ENCODE results near the gene WDR38.

Gene WDR38

GRCh38 chr9:124887832-124888231 lies 34.6 kb downstream of the WDR38 start:
- no peak for DNase-seq (ENCODE audit: low read depth, low spot score)
- in situ Hi-C loops (cut with HindIII; ENCODE audit: low sequenced_read_pairs), result no loop called here
- TF ChIP-seq CTCF (IDR thresholded peaks at IDR 0.05; ENCODE audit: low read depth, low read length), result no peak
- no peak overlapping the region for H3K4me3 ChIP-seq (ENCODE audit: low read depth, low read length)

DNA sequence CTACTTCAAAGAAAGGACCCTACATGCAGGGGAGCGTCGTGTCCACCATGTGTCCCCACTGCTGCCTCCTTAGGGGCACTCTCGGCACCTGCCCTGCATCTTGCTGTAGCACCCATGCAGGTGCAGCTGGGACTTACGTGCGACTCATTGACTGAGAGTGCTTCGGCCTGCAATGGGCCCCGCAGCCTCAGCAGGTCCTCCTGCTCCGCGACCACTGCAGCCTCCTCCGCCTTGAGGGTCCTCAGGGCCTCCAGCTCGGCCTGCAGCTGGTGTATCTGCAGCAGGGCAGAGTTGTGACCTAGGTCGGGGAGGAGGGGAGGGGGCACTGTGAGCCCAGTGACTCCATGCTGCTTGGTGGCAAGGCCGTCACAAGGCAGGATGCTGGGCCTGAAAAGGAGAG lies 35.7 kb downstream of the WDR38 start:
- no peak for TF ChIP-seq CTCF (IDR thresholded peaks at IDR 0.05; ENCODE audit: low read depth, low read length)
- no peak for DNase-seq (ENCODE audit: low read depth, low spot score)
- in situ Hi-C loops (cut with HindIII; ENCODE audit: low sequenced_read_pairs), result no loop called here
- H3K4me3 ChIP-seq (ENCODE audit: low read depth, low read length), result no peak overlapping the region

GRCh38 chr9:124890179-124890578 lies 36.9 kb downstream of the WDR38 start:
- in situ Hi-C loops (cut with HindIII; ENCODE audit: low sequenced_read_pairs), result no loop called here
- no peak overlapping the region for H3K4me3 ChIP-seq (ENCODE audit: low read depth, low read length)
- DNase-seq (ENCODE audit: low read depth, low spot score), result no peak
- TF ChIP-seq CTCF (IDR thresholded peaks at IDR 0.05; ENCODE audit: low read depth, low read length), result no peak

DNA sequence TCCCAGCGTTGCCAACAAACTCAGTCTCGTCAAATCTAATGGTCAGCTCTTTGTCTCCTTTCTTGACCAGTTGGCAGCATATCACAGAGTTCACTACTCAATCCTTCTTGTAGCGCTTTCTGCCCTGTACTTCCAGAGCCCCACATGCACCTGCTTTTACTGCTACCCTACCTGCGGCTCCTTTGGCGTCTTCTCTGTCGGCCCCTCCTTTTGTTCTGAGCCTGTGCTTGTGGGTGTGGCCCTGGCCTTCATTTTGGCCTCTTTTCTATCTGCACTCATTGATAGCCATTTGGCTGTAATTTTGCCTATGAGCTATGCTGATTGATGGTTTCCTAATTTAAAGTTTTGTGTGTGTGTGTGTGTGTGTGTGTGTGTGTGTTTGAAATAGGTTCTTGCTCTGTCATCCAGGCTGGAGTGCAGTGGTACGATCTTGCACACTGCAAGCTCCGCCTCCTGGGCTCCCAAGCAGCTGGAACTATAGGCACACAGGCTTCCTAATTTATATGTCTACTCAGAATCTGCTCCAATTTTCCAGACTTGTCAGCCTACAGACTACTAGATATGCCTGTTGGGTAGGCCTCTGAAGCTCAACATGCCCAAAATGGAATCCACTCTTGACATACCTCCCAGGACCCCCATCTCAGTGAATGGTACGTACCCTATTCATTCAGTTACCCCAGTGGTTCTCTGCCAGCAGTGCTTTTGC lies 40.9 kb downstream of the WDR38 start:
- no peak overlapping the region for H3K4me3 ChIP-seq (ENCODE audit: low read depth, low read length)
- TF ChIP-seq CTCF (IDR thresholded peaks at IDR 0.05; ENCODE audit: low read depth, low read length), result no peak
- DNase-seq (ENCODE audit: low read depth, low spot score), result no peak
- in situ Hi-C loops (cut with HindIII; ENCODE audit: low sequenced_read_pairs), result no loop called here

DNA sequence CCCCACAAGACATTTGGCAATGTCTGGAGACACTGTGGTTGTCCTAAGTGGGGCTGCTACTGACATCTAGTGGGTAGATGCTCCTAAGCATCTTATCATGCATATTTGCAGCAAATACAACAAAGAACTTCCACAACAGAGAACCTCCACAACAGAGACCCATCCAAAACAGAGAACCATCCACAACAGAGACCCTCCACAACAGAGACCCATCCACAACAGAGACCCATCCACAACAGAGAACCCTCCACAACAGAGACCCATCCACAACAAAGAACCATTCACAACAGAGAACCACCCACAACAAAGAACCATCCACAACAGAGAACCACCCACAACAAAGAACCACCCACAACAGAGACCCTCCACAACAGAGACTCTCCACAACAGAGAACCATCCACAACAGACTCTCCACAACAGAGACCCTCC lies 41.5 kb downstream of the WDR38 start:
- no peak overlapping the region for H3K4me3 ChIP-seq (ENCODE audit: low read depth, low read length)
- in situ Hi-C loops (cut with HindIII; ENCODE audit: low sequenced_read_pairs), result no loop called here
- TF ChIP-seq CTCF (IDR thresholded peaks at IDR 0.05; ENCODE audit: low read depth, low read length), result peak; percentile 73
- DNase-seq (ENCODE audit: low read depth, low spot score), result peak; percentile 52

DNA sequence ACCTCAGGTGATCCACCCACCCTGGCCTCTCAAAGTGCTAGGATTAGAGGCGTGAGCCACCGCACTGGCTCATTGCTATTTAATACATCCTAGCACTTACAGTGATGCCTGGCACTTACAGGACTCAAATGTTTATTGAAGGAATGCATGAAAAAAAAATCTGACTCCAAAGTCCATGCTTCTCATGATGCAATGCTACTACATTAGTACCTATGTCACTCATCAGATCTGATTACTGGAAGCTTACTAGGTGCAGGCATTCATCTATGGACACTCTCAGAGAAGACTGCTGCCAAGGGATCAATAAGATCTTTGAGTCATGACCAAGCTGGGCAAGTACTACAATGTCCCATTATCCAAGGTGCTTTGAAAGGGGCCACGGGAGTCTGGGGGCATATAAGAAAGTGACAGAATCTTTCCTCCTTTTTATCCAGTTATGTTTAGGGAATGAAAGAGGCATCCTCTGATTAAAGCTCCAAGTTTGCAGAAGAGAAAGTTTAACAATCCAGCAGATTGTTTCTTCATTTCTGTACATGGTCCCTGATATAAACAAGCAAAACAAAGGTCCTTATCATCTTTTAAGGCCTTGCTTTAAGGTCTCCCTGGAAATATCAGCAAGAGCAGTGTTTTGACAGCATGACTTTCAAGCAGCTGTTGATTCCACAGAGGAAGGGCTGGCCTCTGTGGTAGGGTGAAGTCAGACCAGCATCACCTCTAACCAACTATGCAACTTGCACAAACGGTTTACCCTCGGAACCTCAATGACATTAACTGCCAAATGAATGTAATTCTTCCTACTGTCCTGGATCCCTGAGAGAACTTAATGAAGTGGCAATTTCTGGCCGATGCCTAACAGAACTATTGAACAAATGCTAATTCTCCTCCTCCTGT lies 44.6 kb downstream of the WDR38 start:
- no peak for TF ChIP-seq CTCF (IDR thresholded peaks at IDR 0.05; ENCODE audit: low read depth, low read length)
- in situ Hi-C loops (cut with HindIII; ENCODE audit: low sequenced_read_pairs), result no loop called here
- no peak for DNase-seq (ENCODE audit: low read depth, low spot score)
- H3K4me3 ChIP-seq (ENCODE audit: low read depth, low read length), result no peak overlapping the region

Measured in astrocyte of the spinal cord (primary cell).